ENCODE data around the gene SUCO.

The SUCO gene

GRCh38 chr1:172630056-172630818 lies 97.3 kb downstream of the SUCO start:
- no peak overlapping the region for H3K9ac ChIP-seq (ENCODE audit: low read length)
- H3K36me3 ChIP-seq (ENCODE audit: control insufficient read depth, low read depth, low read length) = no peaks in the 10 kb centered on the region
- H3K27me3 ChIP-seq (ENCODE audit: control insufficient read depth, insufficient read depth, low read length) = no peaks in the 10 kb centered on the region
- H3K9me3 ChIP-seq (ENCODE audit: control insufficient read depth, low read depth, low read length) = no peaks in the 10 kb centered on the region
- no peak overlapping the region for H3K4me3 ChIP-seq (ENCODE audit: low read length)
- H3K4me1 ChIP-seq (ENCODE audit: control insufficient read depth, low read depth, low read length) = peaks cover 3% of the 10 kb centered on the region
- no peak overlapping the region for H3K27ac ChIP-seq (ENCODE audit: low read length)

- no peaks in the 10 kb centered on the region for H3K36me3 ChIP-seq (ENCODE audit: control insufficient read depth, low read depth, low read length)
- no peak overlapping the region for H3K27ac ChIP-seq (ENCODE audit: low read length)
- no peaks in the 10 kb centered on the region for H3K9me3 ChIP-seq (ENCODE audit: control insufficient read depth, low read depth, low read length)
- no peak overlapping the region for H3K9ac ChIP-seq (ENCODE audit: low read length)
- H3K4me1 ChIP-seq (ENCODE audit: control insufficient read depth, low read depth, low read length) = peaks cover 3% of the 10 kb centered on the region
- H3K27me3 ChIP-seq (ENCODE audit: control insufficient read depth, insufficient read depth, low read length) = no peaks in the 10 kb centered on the region
- H3K4me3 ChIP-seq (ENCODE audit: low read length) = no peak overlapping the region
These were observed 97.9 kb downstream of the SUCO start for GRCh38 chr1:172630868-172631267.

- Histone ChIP-seq H3K27me3 (ENCODE audit: control insufficient read depth, insufficient read depth, low read length) (no peaks in the 10 kb centered on the region), H3K27ac (ENCODE audit: low read length) (no peak overlapping the region), H3K36me3 (ENCODE audit: control insufficient read depth, low read depth, low read length) (no peaks in the 10 kb centered on the region), H3K9ac (ENCODE audit: low read length) (no peak overlapping the region), H3K9me3 (ENCODE audit: control insufficient read depth, low read depth, low read length) (no peaks in the 10 kb centered on the region), H3K4me1 (ENCODE audit: control insufficient read depth, low read depth, low read length) (peaks cover 3% of the 10 kb centered on the region), H3K4me3 (ENCODE audit: low read length) (no peak overlapping the region)
These were observed 104.6 kb downstream of the SUCO start for GRCh38 chr1:172637522-172637921.

- H3K9me3 ChIP-seq (ENCODE audit: control insufficient read depth, low read depth, low read length) = no peaks in the 10 kb centered on the region
- no peaks in the 10 kb centered on the region for H3K36me3 ChIP-seq (ENCODE audit: control insufficient read depth, low read depth, low read length)
- H3K4me3 ChIP-seq (ENCODE audit: low read length) = no peak overlapping the region
- no peak overlapping the region for H3K27ac ChIP-seq (ENCODE audit: low read length)
- H3K4me1 ChIP-seq (ENCODE audit: control insufficient read depth, low read depth, low read length) = peaks cover 3% of the 10 kb centered on the region
- H3K27me3 ChIP-seq (ENCODE audit: control insufficient read depth, insufficient read depth, low read length) = no peaks in the 10 kb centered on the region
- H3K9ac ChIP-seq (ENCODE audit: low read length) = no peak overlapping the region
These were observed 105.3 kb downstream of the SUCO start for GRCh38 chr1:172638249-172638648.

- H3K9me3 ChIP-seq (ENCODE audit: control insufficient read depth, low read depth, low read length) = no peaks in the 10 kb centered on the region
- H3K36me3 ChIP-seq (ENCODE audit: control insufficient read depth, low read depth, low read length) = no peaks in the 10 kb centered on the region
- H3K4me1 ChIP-seq (ENCODE audit: control insufficient read depth, low read depth, low read length) = no peaks in the 10 kb centered on the region
- no peak overlapping the region for H3K9ac ChIP-seq (ENCODE audit: low read length)
- no peaks in the 10 kb centered on the region for H3K27me3 ChIP-seq (ENCODE audit: control insufficient read depth, insufficient read depth, low read length)
- no peak overlapping the region for H3K4me3 ChIP-seq (ENCODE audit: low read length)
- no peak overlapping the region for H3K27ac ChIP-seq (ENCODE audit: low read length)
These were observed 106.2 kb downstream of the SUCO start for GRCh38 chr1:172638885-172639831.

GRCh38 chr1:172640111-172640510 lies 107.2 kb downstream of the SUCO start:
- Histone ChIP-seq H3K4me1 (ENCODE audit: control insufficient read depth, low read depth, low read length) (no peaks in the 10 kb centered on the region), H3K27me3 (ENCODE audit: control insufficient read depth, insufficient read depth, low read length) (no peaks in the 10 kb centered on the region), H3K9ac (ENCODE audit: low read length) (no peak overlapping the region), H3K27ac (ENCODE audit: low read length) (no peak overlapping the region), H3K4me3 (ENCODE audit: low read length) (no peak overlapping the region), H3K9me3 (ENCODE audit: control insufficient read depth, low read depth, low read length) (no peaks in the 10 kb centered on the region), H3K36me3 (ENCODE audit: control insufficient read depth, low read depth, low read length) (no peaks in the 10 kb centered on the region)

- Histone ChIP-seq H3K4me1 (ENCODE audit: control insufficient read depth, low read depth, low read length) (no peaks in the 10 kb centered on the region), H3K36me3 (ENCODE audit: control insufficient read depth, low read depth, low read length) (no peaks in the 10 kb centered on the region), H3K9me3 (ENCODE audit: control insufficient read depth, low read depth, low read length) (no peaks in the 10 kb centered on the region), H3K4me3 (ENCODE audit: low read length) (no peak overlapping the region), H3K9ac (ENCODE audit: low read length) (no peak overlapping the region), H3K27ac (ENCODE audit: low read length) (no peak overlapping the region), H3K27me3 (ENCODE audit: control insufficient read depth, insufficient read depth, low read length) (no peaks in the 10 kb centered on the region)
These were observed 108.5 kb downstream of the SUCO start for GRCh38 chr1:172641492-172641891.

- no peak overlapping the region for H3K27ac ChIP-seq (ENCODE audit: low read length)
- no peak overlapping the region for H3K4me3 ChIP-seq (ENCODE audit: low read length)
- H3K9ac ChIP-seq (ENCODE audit: low read length) = no peak overlapping the region
- no peaks in the 10 kb centered on the region for H3K36me3 ChIP-seq (ENCODE audit: control insufficient read depth, low read depth, low read length)
- no peaks in the 10 kb centered on the region for H3K27me3 ChIP-seq (ENCODE audit: control insufficient read depth, insufficient read depth, low read length)
- H3K4me1 ChIP-seq (ENCODE audit: control insufficient read depth, low read depth, low read length) = no peaks in the 10 kb centered on the region
- no peaks in the 10 kb centered on the region for H3K9me3 ChIP-seq (ENCODE audit: control insufficient read depth, low read depth, low read length)
These were observed 110.0 kb downstream of the SUCO start for GRCh38 chr1:172642970-172643369.

- Histone ChIP-seq H3K4me1 (ENCODE audit: control insufficient read depth, low read depth, low read length) (no peaks in the 10 kb centered on the region), H3K9me3 (ENCODE audit: control insufficient read depth, low read depth, low read length) (no peaks in the 10 kb centered on the region), H3K9ac (ENCODE audit: low read length) (no peak overlapping the region), H3K4me3 (ENCODE audit: low read length) (no peak overlapping the region), H3K27ac (ENCODE audit: low read length) (no peak overlapping the region), H3K36me3 (ENCODE audit: control insufficient read depth, low read depth, low read length) (no peaks in the 10 kb centered on the region), H3K27me3 (ENCODE audit: control insufficient read depth, insufficient read depth, low read length) (no peaks in the 10 kb centered on the region)
These were observed 113.7 kb downstream of the SUCO start for GRCh38 chr1:172646653-172647052.

GRCh38 chr1:172647110-172647564 lies 114.2 kb downstream of the SUCO start:
- H3K4me3 ChIP-seq (ENCODE audit: low read length) = no peak overlapping the region
- no peaks in the 10 kb centered on the region for H3K27me3 ChIP-seq (ENCODE audit: control insufficient read depth, insufficient read depth, low read length)
- no peak overlapping the region for H3K9ac ChIP-seq (ENCODE audit: low read length)
- no peaks in the 10 kb centered on the region for H3K9me3 ChIP-seq (ENCODE audit: control insufficient read depth, low read depth, low read length)
- no peaks in the 10 kb centered on the region for H3K36me3 ChIP-seq (ENCODE audit: control insufficient read depth, low read depth, low read length)
- H3K4me1 ChIP-seq (ENCODE audit: control insufficient read depth, low read depth, low read length) = no peaks in the 10 kb centered on the region
- no peak overlapping the region for H3K27ac ChIP-seq (ENCODE audit: low read length)

- H3K27ac ChIP-seq (ENCODE audit: low read length) = no peak overlapping the region
- H3K4me3 ChIP-seq (ENCODE audit: low read length) = no peak overlapping the region
- H3K9ac ChIP-seq (ENCODE audit: low read length) = no peak overlapping the region
- H3K4me1 ChIP-seq (ENCODE audit: control insufficient read depth, low read depth, low read length) = no peaks in the 10 kb centered on the region
- H3K36me3 ChIP-seq (ENCODE audit: control insufficient read depth, low read depth, low read length) = no peaks in the 10 kb centered on the region
- no peaks in the 10 kb centered on the region for H3K9me3 ChIP-seq (ENCODE audit: control insufficient read depth, low read depth, low read length)
- H3K27me3 ChIP-seq (ENCODE audit: control insufficient read depth, insufficient read depth, low read length) = no peaks in the 10 kb centered on the region
These were observed 115.0 kb downstream of the SUCO start for GRCh38 chr1:172647987-172648386.
